HCT116 (cell line): ENCODE results near the gene VRTN. TPM values are rescaled to one million over a fixed set of nuclear protein-coding genes. Genes with fewer than 3 reads are reported as not detected.

Experiments
- ATAC-seq: fragments of 200-7000 bp; cut with Tn5 transposase; 2 replicates; pipeline ENCODE4 v1.9.1; 2020; ENCODE audit warnings: mild to moderate bottlenecking, moderate library complexity
- BruUV-seq: library from RNA; stranded (reverse); fragments of 400-500 nt; replicated peaks from 2 replicates; lab custom pipeline; 2021; lab: Mats Ljungman, UMichigan
- CTCF ChIA-PET: fragments of 300-600 bp; sonication (Branson Sonifier 250); formaldehyde crosslinking; loops from one replicate; lab custom pipeline; 2021; ENCODE audit warnings: antibody characterized with exemption; lab: Charles Lee
- POLR2A ChIA-PET: fragments of 300-600, 350-600 bp; sonication (Branson Sonifier 250); formaldehyde crosslinking; loops from one replicate; lab custom pipeline; 2021; ENCODE audit warnings: antibody characterized with exemption; lab: Charles Lee
- RAD21 ChIA-PET, 2 experiments: fragments of 300-600 bp; sonication (Branson Sonifier 250); formaldehyde crosslinking; loops; one replicate each; lab custom pipeline; 2023; ENCODE audit warnings: low total read pairs in 2 of 2; ENCODE audit not compliant: uncharacterized antibody in 2 of 2, unreplicated experiment in 2 of 2, low non-redundant PET in 1 of 2; lab: Charles Lee
- DNase-seq: peaks from one replicate; pipeline ENCODE4 v3.0.0-alpha.2; 2010; ENCODE audit warnings: low read depth, low spot score
- H2AFZ ChIP-seq: fragments of 200-600 bp; shearing (Covaris generic), sonication (generic); 2 replicates; pipeline ENCODE4 v1.6.1; 2017; ENCODE audit warnings: low read depth, mixed run types, mixed read lengths, antibody characterized with exemption, low read length; ENCODE audit not compliant: poor library complexity, severe bottlenecking
- H3K27ac ChIP-seq: 2 replicates; pipeline ENCODE4 v1.5.1; 2012; ENCODE audit warnings: low read depth, low read length
- H3K27me3 ChIP-seq: fragments of 200-600 bp; sonication (generic); 2 replicates; pipeline ENCODE4 v1.6.1; 2016; ENCODE audit warnings: mixed run types, low read length, mixed read lengths; ENCODE audit not compliant: insufficient read depth
- H3K36me3 ChIP-seq, 2 experiments: fragments of 200-500 bp in 1 of 2; fragments of 200-600 bp in 1 of 2; sonication (Bioruptor generic) in 1 of 2; sonication (generic) in 1 of 2; 2 replicates each; pipeline versions ENCODE4 v1.5.1 to v1.6.1; 2014 to 2016; ENCODE audit warnings: low read length in 2 of 2, inconsistent platforms in 1 of 2, mixed read lengths in 1 of 2, mixed run types in 1 of 2; ENCODE audit not compliant: insufficient read depth in 2 of 2, control insufficient read depth in 1 of 2
- H3K4me1 ChIP-seq, 2 experiments: fragments of 200-600 bp in 1 of 2; sonication (generic) in 1 of 2; 2 replicates each; pipeline versions ENCODE4 v1.5.1 to v1.6.1; 2012 to 2017; ENCODE audit warnings: low read length in 2 of 2, inconsistent platforms in 1 of 2, mild to moderate bottlenecking in 1 of 2, mixed read lengths in 1 of 2, mixed run types in 1 of 2, moderate library complexity in 1 of 2; ENCODE audit not compliant: insufficient read depth in 2 of 2, control insufficient read depth in 1 of 2
- H3K4me2 ChIP-seq: fragments of 200-600 bp; sonication (generic); 2 replicates; pipeline ENCODE4 v1.6.1; 2017; ENCODE audit warnings: mixed run types, low read length, mixed read lengths
- H3K4me3 ChIP-seq, 2 experiments: fragments of 200-600 bp in 1 of 2; sonication (generic) in 1 of 2; replicated peaks in 1 of 2; 2 replicates each; pipeline ENCODE4 v1.5.1; 2011 to 2016; ENCODE audit warnings: low read length in 2 of 2, control low read depth in 1 of 2, low read depth in 1 of 2, mild to moderate bottlenecking in 1 of 2, mixed read lengths in 1 of 2, mixed run types in 1 of 2
- H3K79me2 ChIP-seq: fragments of 200-600 bp; sonication (generic); 2 replicates; pipeline ENCODE4 v1.6.1; 2017; ENCODE audit warnings: mild to moderate bottlenecking, mixed run types, low read length, moderate library complexity, mixed read lengths; ENCODE audit not compliant: insufficient read depth
- H3K9ac ChIP-seq: fragments of 200-600 bp; sonication (generic); 2 replicates; pipeline ENCODE4 v1.6.1; 2016; ENCODE audit warnings: low read length, mixed read lengths
- H3K9me2 ChIP-seq: fragments of 200-600 bp; sonication (generic), shearing (Covaris generic); 2 replicates; pipeline ENCODE4 v1.6.1; 2017; ENCODE audit warnings: mixed run types, mild to moderate bottlenecking, moderate library complexity; ENCODE audit not compliant: insufficient read depth
- H3K9me3 ChIP-seq, 2 experiments: fragments of 200-500 bp in 1 of 2; fragments of 200-600 bp in 1 of 2; sonication (Bioruptor generic) in 1 of 2; sonication (generic) in 1 of 2; 2 replicates each; pipeline ENCODE4 v1.6.1; 2014 to 2017; ENCODE audit warnings: low read length in 2 of 2, mixed read lengths in 2 of 2, inconsistent platforms in 1 of 2, low read depth in 1 of 2, mild to moderate bottlenecking in 1 of 2, mixed run types in 1 of 2, moderate library complexity in 1 of 2; ENCODE audit not compliant: control insufficient read depth in 1 of 2, insufficient read depth in 1 of 2
- H4K20me1 ChIP-seq: fragments of 200-600 bp; sonication (generic), shearing (Covaris generic); 2 replicates; pipeline ENCODE4 v1.6.1; 2017; ENCODE audit warnings: mixed run types, mild to moderate bottlenecking, moderate library complexity; ENCODE audit not compliant: insufficient read depth
- CEBPB ChIP-seq: IDR thresholded peaks from 2 replicates; pipeline ENCODE4 v1.6.1; 2012; ENCODE audit warnings: low read depth
- EZH2 ChIP-seq: fragments of 200-600 bp; sonication (generic); IDR thresholded peaks from 2 replicates; pipeline ENCODE4 v1.6.1; 2017; ENCODE audit warnings: antibody characterized with exemption, mixed run types
- JUND ChIP-seq: IDR thresholded peaks from 2 replicates; pipeline ENCODE4 v1.6.1; 2012
- POLR2A ChIP-seq: IDR thresholded peaks from 2 replicates; pipeline ENCODE4 v1.7.0; 2011; ENCODE audit warnings: borderline replicate concordance; ENCODE audit not compliant: insufficient read depth, insufficient read length; ENCODE audit errors: extremely low read depth
- ZFX ChIP-seq: fragments of 450-650 bp; IDR thresholded peaks from 2 replicates; pipeline ENCODE4 v1.6.1; 2017
- ZNF274 ChIP-seq: fragments of 200-500 bp; sonication (Bioruptor generic); IDR thresholded peaks from 2 replicates; pipeline ENCODE4 v1.6.1; 2014; ENCODE audit warnings: mild to moderate bottlenecking, low read depth, low read length, inconsistent platforms
- intact Hi-C: fragments of 100-400 bp; cut with micrococcal nuclease; formaldehyde crosslinking; loops from 2 replicates; pipeline ENCODE4 v1.10.0; 2022
- total RNA-seq: library from RNA; stranded (reverse); gene quantifications from one replicate; pipeline ENCODE4 v1.2.1, GENCODE V29; 2021; ENCODE audit not compliant: unreplicated experiment
- TF ChIP-seq, protein P1 (sequence below): IDR thresholded peaks from 2 replicates; pipeline ENCODE4 v1.6.1; 2012
- TF ChIP-seq, protein P2 (sequence below), 3 experiments: fragments of 200-600 bp in 1 of 3; sonication (generic) in 1 of 3; IDR thresholded peaks in 2 of 3; conservative IDR thresholded peaks in 1 of 3; 2 replicates each; pipeline ENCODE4 v1.5.1; 2012 to 2017; ENCODE audit warnings: low read depth in 2 of 3, low read length in 2 of 3, antibody characterized with exemption in 1 of 3, borderline replicate concordance in 1 of 3, control low read depth in 1 of 3, mild to moderate bottlenecking in 1 of 3, mixed read lengths in 1 of 3, mixed run types in 1 of 3, moderate library complexity in 1 of 3; ENCODE audit not compliant: insufficient read depth in 1 of 3
- TF ChIP-seq, protein P3 (sequence below): IDR thresholded peaks from 2 replicates; pipeline ENCODE4 v1.6.1; 2012

VRTN gene
- total RNA-seq, 1 experiment from 2014 or later = 0.10 TPM

DNA sequence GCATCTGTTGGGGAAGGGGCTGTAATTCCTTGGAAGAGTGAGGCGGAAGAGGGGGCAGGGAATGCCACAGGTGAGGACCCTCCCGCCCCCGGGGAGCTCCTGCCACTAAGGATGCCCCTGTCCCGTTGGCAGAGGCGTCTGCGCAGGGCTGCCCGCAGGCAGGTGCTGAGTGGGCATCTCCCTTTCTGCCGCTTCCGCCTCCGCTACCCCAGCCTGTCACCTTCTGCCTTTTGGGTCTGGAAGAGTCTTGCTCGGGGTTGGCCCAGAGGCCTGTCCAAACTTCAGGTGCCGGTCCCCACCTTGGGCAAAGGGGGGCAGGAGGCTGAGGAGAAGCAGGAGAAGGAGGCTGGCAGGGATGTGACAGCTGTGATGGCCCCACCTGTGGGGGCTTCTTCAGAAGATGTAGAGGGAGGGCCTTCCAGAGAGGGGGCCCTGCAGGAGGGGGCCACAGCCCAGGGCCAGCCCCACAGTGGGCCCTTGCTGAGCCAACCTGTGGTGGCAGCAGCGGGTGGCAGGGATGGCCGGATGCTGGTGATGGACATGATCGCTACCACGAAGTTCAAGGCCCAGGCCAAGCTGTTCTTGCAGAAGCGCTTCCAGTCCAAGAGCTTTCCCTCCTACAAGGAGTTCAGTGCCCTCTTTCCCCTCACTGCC, 10.0 kb downstream of the VRTN start:
- Histone ChIP-seq H3K9me2 (no peaks in the 10 kb centered on the region), H2AFZ (no peak overlapping the region), H3K36me3 (no peaks in the 10 kb centered on the region), H3K79me2 (no peaks in the 10 kb centered on the region), H3K4me3 (no peak overlapping the region), H3K27me3 (no peaks in the 10 kb centered on the region), H3K4me2 (no peak overlapping the region), H4K20me1 (no peaks in the 10 kb centered on the region), H3K27ac (no peak overlapping the region), H3K9me3 (no peaks in the 10 kb centered on the region), H3K4me1 (peaks cover 2 to 5% of the 10 kb centered on the region in 2 experiments; a peak in 3 of 4 replicates), H3K9ac (no peak overlapping the region)
- ChIA-PET RAD21 (no interaction called here), POLR2A (no interaction called here), CTCF (interaction anchor here (1.6 kb wide), 1 partner anchor 120 kb away, joined by 5 read pairs; no protein-coding TSS in a partner anchor)
- no peak for DNase-seq
- BruUV-seq = no TSS peak
- no peak for TF ChIP-seq EZH2
- no peak for TF ChIP-seq CEBPB
- TF ChIP-seq, protein P1, sequence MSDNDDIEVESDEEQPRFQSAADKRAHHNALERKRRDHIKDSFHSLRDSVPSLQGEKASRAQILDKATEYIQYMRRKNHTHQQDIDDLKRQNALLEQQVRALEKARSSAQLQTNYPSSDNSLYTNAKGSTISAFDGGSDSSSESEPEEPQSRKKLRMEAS = no peak
- TF ChIP-seq POLR2A = no peak
- TF ChIP-seq, protein P2, sequence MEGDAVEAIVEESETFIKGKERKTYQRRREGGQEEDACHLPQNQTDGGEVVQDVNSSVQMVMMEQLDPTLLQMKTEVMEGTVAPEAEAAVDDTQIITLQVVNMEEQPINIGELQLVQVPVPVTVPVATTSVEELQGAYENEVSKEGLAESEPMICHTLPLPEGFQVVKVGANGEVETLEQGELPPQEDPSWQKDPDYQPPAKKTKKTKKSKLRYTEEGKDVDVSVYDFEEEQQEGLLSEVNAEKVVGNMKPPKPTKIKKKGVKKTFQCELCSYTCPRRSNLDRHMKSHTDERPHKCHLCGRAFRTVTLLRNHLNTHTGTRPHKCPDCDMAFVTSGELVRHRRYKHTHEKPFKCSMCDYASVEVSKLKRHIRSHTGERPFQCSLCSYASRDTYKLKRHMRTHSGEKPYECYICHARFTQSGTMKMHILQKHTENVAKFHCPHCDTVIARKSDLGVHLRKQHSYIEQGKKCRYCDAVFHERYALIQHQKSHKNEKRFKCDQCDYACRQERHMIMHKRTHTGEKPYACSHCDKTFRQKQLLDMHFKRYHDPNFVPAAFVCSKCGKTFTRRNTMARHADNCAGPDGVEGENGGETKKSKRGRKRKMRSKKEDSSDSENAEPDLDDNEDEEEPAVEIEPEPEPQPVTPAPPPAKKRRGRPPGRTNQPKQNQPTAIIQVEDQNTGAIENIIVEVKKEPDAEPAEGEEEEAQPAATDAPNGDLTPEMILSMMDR (IDR thresholded peaks at IDR 0.05 in 2 of 3, conservative IDR thresholded peaks at IDR 0.05 in 1 of 3; ENCODE audit: borderline replicate concordance in 1 of 3, insufficient read depth in 1 of 3, low read depth in 2 of 3, low read length in 2 of 3) = no peak
- TF ChIP-seq, protein P3, sequence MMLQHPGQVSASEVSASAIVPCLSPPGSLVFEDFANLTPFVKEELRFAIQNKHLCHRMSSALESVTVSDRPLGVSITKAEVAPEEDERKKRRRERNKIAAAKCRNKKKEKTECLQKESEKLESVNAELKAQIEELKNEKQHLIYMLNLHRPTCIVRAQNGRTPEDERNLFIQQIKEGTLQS = no peak
- TF ChIP-seq ZFX = no peak
- no peak for TF ChIP-seq JUND
- no peak for TF ChIP-seq ZNF274
- intact Hi-C loops = no loop called here
- no peak for ATAC-seq
